Mesenchymal stem cell (in vitro differentiated cells and primary cell): ENCODE results near the gene ARHGAP6.
A peak's percentile ranks its signal among the peaks of the same experiment; 100 is the strongest.

Source experiments
- DNase-seq: peaks from one replicate; pipeline ENCODE4 v3.0.0-alpha.2; 2013
- H2AFZ ChIP-seq: one replicate; pipeline ENCODE4 v1.6.1; 2013; ENCODE audit warnings: low read depth, mild to moderate bottlenecking, control low read depth, inconsistent platforms, low read length, moderate library complexity
- H2AK5ac ChIP-seq: 2 replicates; pipeline ENCODE4 v1.6.1; 2013; ENCODE audit warnings: low read length, moderate library complexity, mild to moderate bottlenecking, inconsistent platforms; ENCODE audit not compliant: severe bottlenecking
- H2BK120ac ChIP-seq: one replicate; pipeline ENCODE4 v1.6.1; 2013; ENCODE audit warnings: low read depth, mild to moderate bottlenecking, inconsistent platforms, low read length, moderate library complexity
- H2BK12ac ChIP-seq, 2 experiments: one replicate each; pipeline ENCODE4 v1.6.1; 2013; ENCODE audit warnings: inconsistent platforms in 2 of 2, low read length in 2 of 2, mild to moderate bottlenecking in 2 of 2, moderate library complexity in 2 of 2, control low read depth in 1 of 2
- H2BK15ac ChIP-seq: one replicate; pipeline ENCODE4 v1.6.1; 2013; ENCODE audit warnings: mild to moderate bottlenecking, low read depth, inconsistent platforms; ENCODE audit not compliant: poor library complexity, severe bottlenecking
- H2BK5ac ChIP-seq: 2 replicates; pipeline ENCODE4 v1.6.1; 2013; ENCODE audit warnings: low read depth, mild to moderate bottlenecking, low read length, control low read depth, inconsistent platforms; ENCODE audit not compliant: poor library complexity, severe bottlenecking
- H3K14ac ChIP-seq, 2 experiments: one replicate each; pipeline ENCODE4 v1.6.1; 2013; ENCODE audit warnings: inconsistent platforms in 2 of 2, low read length in 2 of 2, control low read depth in 1 of 2, mild to moderate bottlenecking in 1 of 2, moderate library complexity in 1 of 2
- H3K18ac ChIP-seq, 2 experiments: one replicate each; pipeline ENCODE4 v1.6.1; 2013; ENCODE audit warnings: inconsistent platforms in 2 of 2, low read length in 2 of 2, control low read depth in 1 of 2, low read depth in 1 of 2, mild to moderate bottlenecking in 1 of 2
- H3K23ac ChIP-seq, 2 experiments: one replicate each; pipeline ENCODE4 v1.6.1; 2013; ENCODE audit warnings: inconsistent platforms in 2 of 2, low read length in 2 of 2, mild to moderate bottlenecking in 2 of 2, moderate library complexity in 2 of 2, control low read depth in 1 of 2
- H3K27ac ChIP-seq: 2 replicates; pipeline ENCODE4 v1.5.1; 2013; ENCODE audit warnings: mild to moderate bottlenecking, moderate library complexity, low read length, control low read depth, inconsistent platforms; ENCODE audit not compliant: poor library complexity, severe bottlenecking
- H3K27me3 ChIP-seq, 2 experiments: 2 replicates each; pipeline versions ENCODE4 v1.6.1 to v1.7.0; 2013; ENCODE audit warnings: low read length in 2 of 2, mild to moderate bottlenecking in 2 of 2, moderate library complexity in 2 of 2, control low read depth in 1 of 2, inconsistent platforms in 1 of 2; ENCODE audit not compliant: control insufficient read depth in 1 of 2, insufficient read depth in 1 of 2
- H3K36me3 ChIP-seq, 2 experiments: 2 replicates each; pipeline versions ENCODE4 v1.6.1 to v1.7.0; 2013; ENCODE audit warnings: low read length in 2 of 2, control low read depth in 1 of 2, inconsistent platforms in 1 of 2, low read depth in 1 of 2, mild to moderate bottlenecking in 1 of 2; ENCODE audit not compliant: insufficient read depth in 2 of 2, control insufficient read depth in 1 of 2
- H3K4ac ChIP-seq, 2 experiments: one replicate each; pipeline ENCODE4 v1.6.1; 2013; ENCODE audit warnings: inconsistent platforms in 2 of 2, low read length in 2 of 2, mild to moderate bottlenecking in 2 of 2, moderate library complexity in 2 of 2, control low read depth in 1 of 2, low read depth in 1 of 2
- H3K4me1 ChIP-seq: 2 replicates; pipeline ENCODE4 v1.6.1; 2013; ENCODE audit warnings: low read depth, low read length, control low read depth; ENCODE audit not compliant: control insufficient read depth, insufficient read depth
- H3K4me2 ChIP-seq: 2 replicates; pipeline ENCODE4 v1.6.1; 2013; ENCODE audit warnings: low read length, mild to moderate bottlenecking, inconsistent platforms; ENCODE audit not compliant: poor library complexity, severe bottlenecking
- H3K4me3 ChIP-seq, 2 experiments: 2 replicates each; pipeline versions ENCODE4 v1.5.1 to v1.7.0; 2013; ENCODE audit warnings: low read length in 2 of 2, mild to moderate bottlenecking in 2 of 2, control low read depth in 1 of 2, low read depth in 1 of 2; ENCODE audit not compliant: insufficient read depth in 1 of 2
- H3K79me1 ChIP-seq: replicated peaks from 2 replicates; pipeline ENCODE4 v1.6.1; 2013; ENCODE audit warnings: mild to moderate bottlenecking, control low read depth, low read length, inconsistent platforms; ENCODE audit not compliant: poor library complexity, severe bottlenecking
- H3K9ac ChIP-seq: 2 replicates; pipeline ENCODE4 v1.7.0; 2013; ENCODE audit warnings: mild to moderate bottlenecking, low read length, moderate library complexity
- H3K9me3 ChIP-seq: 2 replicates; pipeline ENCODE4 v1.7.0; 2013; ENCODE audit warnings: mild to moderate bottlenecking, low read length; ENCODE audit not compliant: control insufficient read depth
- H4K8ac ChIP-seq: one replicate; pipeline ENCODE4 v1.6.1; 2013; ENCODE audit warnings: inconsistent platforms, mild to moderate bottlenecking, low read length, moderate library complexity
- H4K91ac ChIP-seq: one replicate; pipeline ENCODE4 v1.6.1; 2013; ENCODE audit warnings: mild to moderate bottlenecking, low read length, inconsistent platforms
- WGBS: methylation state at CpG from one replicate; pipeline ENCODE4 v1.1.7; 2013; ENCODE audit warnings: mixed read lengths; 5-methylcytosine and 5-hydroxymethylcytosine counted together

ARHGAP6 gene

GRCh38 chrX:11588097-11588496 is 77.6 kb downstream of the ARHGAP6 start:
- Histone ChIP-seq H3K23ac (no peak overlapping the region), H3K27ac (no peak overlapping the region), H2AK5ac (no peak overlapping the region), H3K9me3 (no peaks in the 10 kb centered on the region), H3K18ac (no peak overlapping the region), H4K91ac (no peak overlapping the region), H3K4me2 (no peak overlapping the region), H2BK15ac (no peak overlapping the region), H3K4ac (no peak overlapping the region), H3K9ac (no peak overlapping the region), H3K79me1 (no peaks in the 10 kb centered on the region), H2BK120ac (no peak overlapping the region), H3K4me1 (no peaks in the 10 kb centered on the region), H2AFZ (no peak overlapping the region), H3K36me3 (no peaks in the 10 kb centered on the region), H2BK12ac (no peak overlapping the region), H4K8ac (no peak overlapping the region), H3K14ac (no peak overlapping the region), H3K4me3 (no peak overlapping the region), H3K27me3 (no peaks in the 10 kb centered on the region), H2BK5ac (no peak overlapping the region)
- no peak for DNase-seq

- H4K8ac ChIP-seq: no peak overlapping the region
- 80% methylated on average over 1 of the region's 1 CpG for WGBS
- no peak overlapping the region for H2AFZ ChIP-seq
- H3K23ac ChIP-seq: no peak overlapping the region
- DNase-seq: no peak
- no peaks in the 10 kb centered on the region for H3K9me3 ChIP-seq
- H3K9ac ChIP-seq: no peak overlapping the region
- H2BK120ac ChIP-seq: no peak overlapping the region
- no peak overlapping the region for H3K4me3 ChIP-seq
- H3K4me1 ChIP-seq: no peaks in the 10 kb centered on the region
- no peak overlapping the region for H3K27ac ChIP-seq
- no peak overlapping the region for H2AK5ac ChIP-seq
- no peak overlapping the region for H2BK12ac ChIP-seq
- no peak overlapping the region for H3K4me2 ChIP-seq
- no peak overlapping the region for H3K4ac ChIP-seq
- H3K79me1 ChIP-seq: peaks cover 2% of the 10 kb centered on the region
- H3K18ac ChIP-seq: no peak overlapping the region
- no peaks in the 10 kb centered on the region for H3K36me3 ChIP-seq
- no peak overlapping the region for H2BK5ac ChIP-seq
- H2BK15ac ChIP-seq: no peak overlapping the region
- H3K27me3 ChIP-seq: no peaks in the 10 kb centered on the region
- H4K91ac ChIP-seq: no peak overlapping the region
- no peak overlapping the region for H3K14ac ChIP-seq
Observed at GRCh38 chrX:11585174-11585573, 80.5 kb downstream of the ARHGAP6 start.

GRCh38 chrX:11580789-11581188 is 84.9 kb downstream of the ARHGAP6 start:
- Histone ChIP-seq H3K14ac (no peak overlapping the region), H3K23ac (no peak overlapping the region), H3K18ac (no peak overlapping the region), H4K8ac (no peak overlapping the region), H3K4me3 (no peak overlapping the region), H2AK5ac (no peak overlapping the region), H2BK5ac (no peak overlapping the region), H3K9me3 (no peaks in the 10 kb centered on the region), H3K36me3 (no peaks in the 10 kb centered on the region), H2BK15ac (no peak overlapping the region), H3K79me1 (peaks cover 2% of the 10 kb centered on the region), H3K4me1 (no peaks in the 10 kb centered on the region), H3K4ac (no peak overlapping the region), H4K91ac (no peak overlapping the region), H2BK12ac (no peak overlapping the region), H3K27me3 (no peaks in the 10 kb centered on the region), H3K9ac (peak overlapping the region; percentile 22), H3K27ac (no peak overlapping the region), H2AFZ (no peak overlapping the region), H2BK120ac (no peak overlapping the region), H3K4me2 (no peak overlapping the region)
- no peak for DNase-seq
- 82% methylated on average over 1 of the region's 2 CpGs for WGBS

GRCh38 chrX:11579636-11580600 is 85.8 kb downstream of the ARHGAP6 start:
- Histone ChIP-seq H2AFZ (no peak overlapping the region), H2BK5ac (no peak overlapping the region), H3K14ac (no peak overlapping the region), H3K27ac (peak overlapping the region; percentile 53), H4K8ac (no peak overlapping the region), H3K9me3 (no peaks in the 10 kb centered on the region), H3K4me1 (no peaks in the 10 kb centered on the region), H3K79me1 (peaks cover 2% of the 10 kb centered on the region), H3K4me2 (no peak overlapping the region), H2BK15ac (no peak overlapping the region), H2BK12ac (no peak overlapping the region), H2AK5ac (no peak overlapping the region), H3K4me3 (no peak overlapping the region), H3K36me3 (no peaks in the 10 kb centered on the region), H3K4ac (no peak overlapping the region), H3K27me3 (no peaks in the 10 kb centered on the region), H3K18ac (no peak overlapping the region), H3K9ac (peak overlapping the region; percentile 22), H4K91ac (no peak overlapping the region), H3K23ac (no peak overlapping the region), H2BK120ac (no peak overlapping the region)
- DNase-seq: peak; percentile 11
- no CpG with 5 or more reads among the region's 7 CpGs for WGBS
